Measurements from ENCODE around the gene WASF3.

Gene WASF3

GRCh38 chr13:26557393-26558073, at the start of gene WASF3:
WASF3 (plus strand) TSS chr13:26557683; CDS start chr13:26642271, 84,588 bp downstream.
- no peak for DNase-seq

GRCh38 chr13:26508885-26509284, 48.6 kb upstream of the WASF3 start:
- no peak for DNase-seq

GRCh38 chr13:26509491-26509890, 48.0 kb upstream of the WASF3 start:
- no peak for DNase-seq

GRCh38 chr13:26513931-26514330, 43.6 kb upstream of the WASF3 start:
- no peak for DNase-seq

- no peak for DNase-seq
Measured at GRCh38 chr13:26515721-26516120, 41.8 kb upstream of the WASF3 start.

- DNase-seq = no peak
Measured at GRCh38 chr13:26517936-26518335, 39.5 kb upstream of the WASF3 start.

- no peak for DNase-seq
Measured at GRCh38 chr13:26518451-26518959, 39.0 kb upstream of the WASF3 start.

- no peak for DNase-seq
Measured at GRCh38 chr13:26522571-26522970, 34.9 kb upstream of the WASF3 start.

- no peak for DNase-seq
Measured at GRCh38 chr13:26523007-26523406, 34.5 kb upstream of the WASF3 start.

GRCh38 chr13:26525528-26525927, 32.0 kb upstream of the WASF3 start:
- DNase-seq = no peak

- DNase-seq = no peak
Measured at GRCh38 chr13:26526702-26527216, 30.7 kb upstream of the WASF3 start.

GRCh38 chr13:26528527-26528926, 29.0 kb upstream of the WASF3 start:
- no peak for DNase-seq

GRCh38 chr13:26529441-26529840, 28.0 kb upstream of the WASF3 start:
- no peak for DNase-seq

- DNase-seq = no peak
Measured at GRCh38 chr13:26531742-26532141, 25.7 kb upstream of the WASF3 start.

GRCh38 chr13:26534036-26534726, 23.3 kb upstream of the WASF3 start:
- DNase-seq = no peak

- no peak for DNase-seq
Measured at GRCh38 chr13:26538363-26539317, 18.8 kb upstream of the WASF3 start.

- no peak for DNase-seq
Measured at GRCh38 chr13:26539738-26540292, 17.7 kb upstream of the WASF3 start.

- DNase-seq = no peak
Measured at GRCh38 chr13:26540334-26540733, 17.1 kb upstream of the WASF3 start.

- DNase-seq = no peak
Measured at GRCh38 chr13:26541041-26541440, 16.4 kb upstream of the WASF3 start.

- no peak for DNase-seq
Measured at GRCh38 chr13:26541678-26542568, 15.6 kb upstream of the WASF3 start.

- DNase-seq = no peak
Measured at GRCh38 chr13:26544707-26545106, 12.8 kb upstream of the WASF3 start.

Data from activated effector memory CD4-positive, alpha-beta T cell treated with Interleukin-2 at 50 U/mL for 16 hours (primary cell).